GM18951 (cell line): Measurements from ENCODE around the gene PHLDA3.

Source experiments
- POLR2A ChIP-seq: IDR thresholded peaks from 4 replicates; pipeline ENCODE4 v1.6.1; 2011; ENCODE audit warnings: mild to moderate bottlenecking; ENCODE audit not compliant: insufficient read length, insufficient read depth; ENCODE audit errors: extremely low read depth
- in situ Hi-C: fragments of 300-500 bp; cut with MboI; formaldehyde crosslinking; loops from one replicate; pipeline ENCODE4 v1.12.0; 2022; ENCODE audit warnings: low sequenced_read_pairs, mixed read lengths, inconsistent platforms; ENCODE audit not compliant: unreplicated experiment

The PHLDA3 gene

DNA sequence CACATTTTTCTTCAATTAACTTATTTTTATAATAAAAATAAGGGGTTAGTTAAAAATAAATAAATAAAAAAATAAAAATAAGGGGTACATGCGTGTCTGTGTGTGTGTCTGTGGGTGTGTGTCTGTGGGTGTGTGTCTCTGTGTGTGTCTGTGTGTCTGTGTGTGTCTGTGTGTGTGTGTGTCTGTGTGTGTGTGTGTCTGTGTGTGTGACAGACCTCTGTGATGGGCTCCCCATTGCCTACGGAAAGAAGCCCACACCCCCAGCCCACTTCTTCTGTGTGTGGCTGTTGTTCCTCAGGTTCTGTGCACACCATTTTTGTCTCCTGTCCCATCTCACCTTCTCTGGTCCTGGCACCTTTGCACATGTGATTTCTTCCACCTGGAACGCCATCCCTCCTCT lies 9.9 kb downstream of the PHLDA3 start:
- no peak for TF ChIP-seq POLR2A
- in situ Hi-C loops: no loop called here

DNA sequence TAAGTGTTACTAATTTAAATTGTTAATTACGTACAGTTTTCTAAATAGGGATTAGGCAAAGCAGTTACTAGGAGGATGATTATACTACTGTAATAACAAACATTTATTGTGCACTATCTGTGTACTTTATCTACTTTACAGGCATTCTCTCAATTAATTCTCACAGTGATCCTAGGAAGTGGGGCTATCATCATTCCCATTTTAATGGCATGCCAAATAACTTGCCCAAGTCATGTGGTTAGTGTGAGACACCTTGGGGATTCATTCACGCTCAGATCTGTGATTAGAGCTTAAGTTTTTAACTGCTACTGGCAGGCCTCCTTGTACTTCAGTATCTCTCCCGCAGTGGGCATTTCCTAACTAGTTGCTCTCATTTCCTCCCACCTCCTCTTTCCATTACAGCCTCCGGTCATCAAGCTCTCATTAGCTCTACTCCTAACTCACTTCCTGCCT lies 11.5 kb downstream of the PHLDA3 start:
- in situ Hi-C loops: no loop called here
- no peak for TF ChIP-seq POLR2A

GRCh38 chr1:201456499-201457309 lies 12.3 kb downstream of the PHLDA3 start:
- in situ Hi-C loops: no loop called here
- TF ChIP-seq POLR2A: no peak

DNA sequence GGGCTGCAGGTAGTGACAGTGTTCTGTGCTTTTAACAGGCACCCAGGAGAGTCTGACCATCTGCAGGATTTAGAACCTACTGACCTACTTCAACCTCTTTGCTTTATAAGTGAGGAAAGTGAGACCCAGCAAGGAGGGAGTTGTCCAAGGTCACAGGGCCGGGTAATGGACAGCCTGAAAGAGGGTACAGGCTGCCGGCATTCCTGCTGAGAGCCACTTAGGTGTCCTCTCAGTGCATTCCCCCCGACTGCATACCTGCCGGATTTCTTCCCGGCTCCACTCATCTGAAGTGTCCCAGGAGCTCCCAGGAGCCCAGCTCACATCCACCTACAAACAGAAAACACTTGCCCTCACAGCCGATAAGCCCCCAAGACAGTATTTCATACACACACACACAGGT lies 13.9 kb downstream of the PHLDA3 start:
- in situ Hi-C loops: no loop called here
- no peak for TF ChIP-seq POLR2A

GRCh38 chr1:201454608-201455007 lies 14.4 kb downstream of the PHLDA3 start:
- no peak for TF ChIP-seq POLR2A

GRCh38 chr1:201452866-201453265 lies 16.1 kb downstream of the PHLDA3 start:
- TF ChIP-seq POLR2A: no peak
- in situ Hi-C loops: no loop called here

More at GRCh38 chr1:201454608-201455007, 14.4 kb downstream of the PHLDA3 start:
- in situ Hi-C loops: no loop called here

DNA sequence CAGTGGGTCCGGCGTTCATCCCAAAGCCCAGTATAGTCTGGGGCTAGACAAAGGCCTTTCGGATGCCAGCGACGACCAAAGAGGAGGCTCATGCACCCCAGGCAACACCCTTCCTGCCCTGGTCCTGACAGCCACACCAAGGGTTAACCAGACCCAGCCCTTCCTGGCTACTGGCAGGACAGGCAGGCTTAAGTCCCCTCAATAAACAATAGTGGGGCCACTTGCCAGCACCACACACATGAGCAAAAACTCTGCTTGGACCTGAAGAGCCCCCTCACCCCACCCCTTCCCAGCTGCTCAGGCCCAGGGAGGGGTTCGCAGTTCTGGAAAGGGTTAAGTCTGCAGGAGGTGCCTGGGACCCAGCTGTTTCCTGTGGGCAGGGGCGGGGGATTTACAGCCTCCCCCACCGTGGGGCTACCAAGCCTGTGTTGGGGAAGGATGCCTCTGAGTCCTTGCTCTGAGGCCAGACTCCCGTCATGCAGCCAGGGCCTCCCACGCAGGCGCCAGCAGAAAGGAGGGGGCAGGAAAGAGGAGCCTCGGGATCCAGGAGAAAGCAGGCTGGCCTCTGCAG lies 18.2 kb downstream of the PHLDA3 start:
- in situ Hi-C loops: no loop called here
- no peak for TF ChIP-seq POLR2A

DNA sequence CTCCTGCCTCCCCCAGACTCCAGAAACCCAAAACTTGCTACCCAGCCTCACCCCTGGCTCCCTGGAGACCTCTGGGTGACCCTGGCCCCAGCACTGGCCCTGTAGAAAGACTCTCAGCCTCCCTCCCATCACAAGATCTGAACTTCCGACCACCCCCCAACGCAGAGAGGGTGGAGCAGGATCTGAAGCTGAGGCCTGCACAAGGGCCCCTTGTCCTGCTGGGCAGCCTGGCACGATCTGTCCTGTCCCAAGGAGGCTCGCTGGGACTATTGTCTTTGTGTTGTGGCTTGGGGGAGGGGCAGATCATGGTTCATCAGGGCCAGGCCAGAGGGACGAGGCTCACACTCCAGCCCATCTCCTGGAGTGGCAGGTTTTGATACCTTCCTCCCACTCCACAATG lies 20.0 kb downstream of the PHLDA3 start:
- in situ Hi-C loops: no loop called here
- TF ChIP-seq POLR2A: no peak

DNA sequence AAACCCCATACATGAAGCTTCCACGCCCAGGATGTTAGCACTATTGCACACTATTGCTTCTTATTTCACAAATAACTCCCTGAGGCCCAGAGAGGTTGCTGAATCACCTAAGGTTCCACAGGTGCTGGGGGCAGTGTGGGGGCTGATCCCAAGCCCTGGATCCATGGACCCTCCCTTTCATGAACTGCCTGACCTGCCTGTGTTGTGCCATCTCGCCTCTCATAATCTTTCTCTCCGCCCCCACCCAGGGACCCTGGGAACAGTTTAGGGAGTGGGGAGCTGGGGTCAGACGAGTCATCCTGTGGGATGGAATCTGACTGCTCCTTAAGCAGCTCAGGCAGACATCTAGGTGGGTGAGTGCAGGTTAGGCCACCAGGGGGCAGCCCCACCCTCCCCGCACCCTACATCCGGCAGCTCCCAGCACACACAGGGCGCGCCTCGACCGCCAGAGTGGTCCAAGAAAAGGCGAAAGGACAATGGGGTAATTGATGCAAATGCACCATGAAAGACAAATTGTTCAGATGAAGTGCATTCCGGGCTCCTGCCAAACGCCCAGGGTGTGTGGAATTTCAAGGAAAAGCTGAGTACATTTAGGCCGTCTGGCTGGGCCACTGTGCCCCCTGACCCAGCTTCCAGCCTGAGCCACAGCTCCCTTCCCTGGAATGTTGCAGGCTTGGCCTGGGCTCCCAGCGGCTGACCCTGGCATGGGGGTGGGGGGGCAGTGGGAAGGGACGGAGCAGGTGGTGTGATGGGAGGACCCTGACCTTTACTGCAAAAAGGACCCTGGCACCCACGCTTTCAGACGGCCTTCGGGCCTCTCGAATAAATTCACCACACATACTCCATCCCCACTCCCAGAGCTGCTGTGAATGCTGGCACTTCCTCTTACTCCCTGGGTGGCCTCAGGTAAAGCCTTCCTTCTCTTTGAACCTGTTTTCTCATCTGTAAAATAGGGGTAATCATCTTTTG lies 20.8 kb downstream of the PHLDA3 start:
- no peak for TF ChIP-seq POLR2A
- in situ Hi-C loops: no loop called here

- in situ Hi-C loops: no loop called here
- no peak for TF ChIP-seq POLR2A
Observed at GRCh38 chr1:201445310-201445709, 23.7 kb downstream of the PHLDA3 start.

GRCh38 chr1:201444792-201445191 lies 24.2 kb downstream of the PHLDA3 start:
- in situ Hi-C loops: no loop called here
- TF ChIP-seq POLR2A: no peak

GRCh38 chr1:201443747-201444146 lies 25.2 kb downstream of the PHLDA3 start:
- in situ Hi-C loops: no loop called here
- TF ChIP-seq POLR2A: no peak

GRCh38 chr1:201436969-201437368 lies 32.0 kb downstream of the PHLDA3 start:
- in situ Hi-C loops: no loop called here
- TF ChIP-seq POLR2A: no peak

- TF ChIP-seq POLR2A: no peak
- in situ Hi-C loops: no loop called here
Observed at GRCh38 chr1:201436393-201436792, 32.6 kb downstream of the PHLDA3 start.

- in situ Hi-C loops: no loop called here
- no peak for TF ChIP-seq POLR2A
Observed at GRCh38 chr1:201434266-201434665, 34.7 kb downstream of the PHLDA3 start.
